HCT116 (cell line): ENCODE results near the gene TNS3. TPM values are rescaled to one million over a fixed set of nuclear protein-coding genes. Genes with fewer than 3 reads are reported as not detected.

ENCODE experiments used
- ATAC-seq: fragments of 200-7000 bp; cut with Tn5 transposase; 2 replicates; pipeline ENCODE4 v1.9.1; 2020; ENCODE audit warnings: mild to moderate bottlenecking, moderate library complexity
- BruUV-seq: library from RNA; stranded (reverse); fragments of 400-500 nt; replicated peaks from 2 replicates; lab custom pipeline; 2021; lab: Mats Ljungman, UMichigan
- CTCF ChIA-PET: fragments of 300-600 bp; sonication (Branson Sonifier 250); formaldehyde crosslinking; loops from one replicate; lab custom pipeline; 2021; ENCODE audit warnings: antibody characterized with exemption; lab: Charles Lee
- POLR2A ChIA-PET: fragments of 300-600, 350-600 bp; sonication (Branson Sonifier 250); formaldehyde crosslinking; loops from one replicate; lab custom pipeline; 2021; ENCODE audit warnings: antibody characterized with exemption; lab: Charles Lee
- RAD21 ChIA-PET, 2 experiments: fragments of 300-600 bp; sonication (Branson Sonifier 250); formaldehyde crosslinking; loops; one replicate each; lab custom pipeline; 2023; ENCODE audit warnings: low total read pairs in 2 of 2; ENCODE audit not compliant: uncharacterized antibody in 2 of 2, unreplicated experiment in 2 of 2, low non-redundant PET in 1 of 2; lab: Charles Lee
- DNase-seq: peaks from one replicate; pipeline ENCODE4 v3.0.0-alpha.2; 2010; ENCODE audit warnings: low read depth, low spot score
- H2AFZ ChIP-seq: fragments of 200-600 bp; shearing (Covaris generic), sonication (generic); 2 replicates; pipeline ENCODE4 v1.6.1; 2017; ENCODE audit warnings: low read depth, mixed run types, mixed read lengths, antibody characterized with exemption, low read length; ENCODE audit not compliant: poor library complexity, severe bottlenecking
- H3K27ac ChIP-seq: 2 replicates; pipeline ENCODE4 v1.5.1; 2012; ENCODE audit warnings: low read depth, low read length
- H3K27me3 ChIP-seq: fragments of 200-600 bp; sonication (generic); 2 replicates; pipeline ENCODE4 v1.6.1; 2016; ENCODE audit warnings: mixed run types, low read length, mixed read lengths; ENCODE audit not compliant: insufficient read depth
- H3K36me3 ChIP-seq, 2 experiments: fragments of 200-500 bp in 1 of 2; fragments of 200-600 bp in 1 of 2; sonication (Bioruptor generic) in 1 of 2; sonication (generic) in 1 of 2; 2 replicates each; pipeline versions ENCODE4 v1.5.1 to v1.6.1; 2014 to 2016; ENCODE audit warnings: low read length in 2 of 2, inconsistent platforms in 1 of 2, mixed read lengths in 1 of 2, mixed run types in 1 of 2; ENCODE audit not compliant: insufficient read depth in 2 of 2, control insufficient read depth in 1 of 2
- H3K4me1 ChIP-seq, 2 experiments: fragments of 200-600 bp in 1 of 2; sonication (generic) in 1 of 2; 2 replicates each; pipeline versions ENCODE4 v1.5.1 to v1.6.1; 2012 to 2017; ENCODE audit warnings: low read length in 2 of 2, inconsistent platforms in 1 of 2, mild to moderate bottlenecking in 1 of 2, mixed read lengths in 1 of 2, mixed run types in 1 of 2, moderate library complexity in 1 of 2; ENCODE audit not compliant: insufficient read depth in 2 of 2, control insufficient read depth in 1 of 2
- H3K4me2 ChIP-seq: fragments of 200-600 bp; sonication (generic); 2 replicates; pipeline ENCODE4 v1.6.1; 2017; ENCODE audit warnings: mixed run types, low read length, mixed read lengths
- H3K4me3 ChIP-seq, 2 experiments: fragments of 200-600 bp in 1 of 2; sonication (generic) in 1 of 2; replicated peaks in 1 of 2; 2 replicates each; pipeline ENCODE4 v1.5.1; 2011 to 2016; ENCODE audit warnings: low read length in 2 of 2, control low read depth in 1 of 2, low read depth in 1 of 2, mild to moderate bottlenecking in 1 of 2, mixed read lengths in 1 of 2, mixed run types in 1 of 2
- H3K79me2 ChIP-seq: fragments of 200-600 bp; sonication (generic); 2 replicates; pipeline ENCODE4 v1.6.1; 2017; ENCODE audit warnings: mild to moderate bottlenecking, mixed run types, low read length, moderate library complexity, mixed read lengths; ENCODE audit not compliant: insufficient read depth
- H3K9ac ChIP-seq: fragments of 200-600 bp; sonication (generic); 2 replicates; pipeline ENCODE4 v1.6.1; 2016; ENCODE audit warnings: low read length, mixed read lengths
- H3K9me2 ChIP-seq: fragments of 200-600 bp; sonication (generic), shearing (Covaris generic); 2 replicates; pipeline ENCODE4 v1.6.1; 2017; ENCODE audit warnings: mixed run types, mild to moderate bottlenecking, moderate library complexity; ENCODE audit not compliant: insufficient read depth
- H3K9me3 ChIP-seq, 2 experiments: fragments of 200-500 bp in 1 of 2; fragments of 200-600 bp in 1 of 2; sonication (Bioruptor generic) in 1 of 2; sonication (generic) in 1 of 2; 2 replicates each; pipeline ENCODE4 v1.6.1; 2014 to 2017; ENCODE audit warnings: low read length in 2 of 2, mixed read lengths in 2 of 2, inconsistent platforms in 1 of 2, low read depth in 1 of 2, mild to moderate bottlenecking in 1 of 2, mixed run types in 1 of 2, moderate library complexity in 1 of 2; ENCODE audit not compliant: control insufficient read depth in 1 of 2, insufficient read depth in 1 of 2
- H4K20me1 ChIP-seq: fragments of 200-600 bp; sonication (generic), shearing (Covaris generic); 2 replicates; pipeline ENCODE4 v1.6.1; 2017; ENCODE audit warnings: mixed run types, mild to moderate bottlenecking, moderate library complexity; ENCODE audit not compliant: insufficient read depth
- ATF3 ChIP-seq: IDR thresholded peaks from 2 replicates; pipeline ENCODE4 v1.6.1; 2012
- CEBPB ChIP-seq: IDR thresholded peaks from 2 replicates; pipeline ENCODE4 v1.6.1; 2012; ENCODE audit warnings: low read depth
- EGR1 ChIP-seq: IDR thresholded peaks from 2 replicates; pipeline ENCODE4 v1.6.1; 2012; ENCODE audit warnings: low read depth
- ELF1 ChIP-seq: IDR thresholded peaks from 2 replicates; pipeline ENCODE4 v1.6.1; 2012; ENCODE audit warnings: low read depth, borderline replicate concordance
- POLR2AphosphoS5 ChIP-seq: IDR thresholded peaks from 2 replicates; pipeline ENCODE4 v1.6.1; 2011; ENCODE audit warnings: mild to moderate bottlenecking, low read depth, low read length, moderate library complexity
- REST ChIP-seq: IDR thresholded peaks from 2 replicates; pipeline ENCODE4 v1.6.1; 2012; ENCODE audit warnings: low read depth
- intact Hi-C: fragments of 100-400 bp; cut with micrococcal nuclease; formaldehyde crosslinking; loops from 2 replicates; pipeline ENCODE4 v1.10.0; 2022
- total RNA-seq: library from RNA; stranded (reverse); gene quantifications from one replicate; pipeline ENCODE4 v1.2.1, GENCODE V29; 2021; ENCODE audit not compliant: unreplicated experiment

TNS3 gene
- total RNA-seq, 1 experiment from 2014 or later, result 9.1 TPM

GRCh38 chr7:47411901-47412300, 170.0 kb downstream of the TNS3 start:
- ChIA-PET RAD21 (no interaction called here), CTCF (no interaction called here)
- H3K36me3 ChIP-seq, result no peaks in the 10 kb centered on the region
- H3K4me1 ChIP-seq, result peaks cover 0 to 16% of the 10 kb centered on the region in 2 experiments; a peak in 2 of 4 replicates
- no peaks in the 10 kb centered on the region for H3K27me3 ChIP-seq
- BruUV-seq, result no TSS peak
- H3K4me3 ChIP-seq, result no peak overlapping the region
- ATAC-seq (no peak), DNase-seq (no peak)
- no peaks in the 10 kb centered on the region for H3K9me3 ChIP-seq
- H3K27ac ChIP-seq, result no peak overlapping the region
- H4K20me1 ChIP-seq, result no peaks in the 10 kb centered on the region
- H3K9me2 ChIP-seq, result no peaks in the 10 kb centered on the region
- no peak for TF ChIP-seq CEBPB
- no peak for TF ChIP-seq ATF3
- TF ChIP-seq ELF1, result no peak
- TF ChIP-seq POLR2AphosphoS5, result no peak
- TF ChIP-seq REST, result no peak
- no peak for TF ChIP-seq EGR1
- TF ChIP-seq, all 23 proteins: peak for 0
- intact Hi-C loops, result no loop called here
- Histone ChIP-seq H2AFZ (no peak overlapping the region), H3K9ac (no peak overlapping the region), H3K79me2 (no peaks in the 10 kb centered on the region), H3K4me2 (no peak overlapping the region)
- POLR2A ChIA-PET, result no interaction called here
